Measurements from ENCODE around the gene C10orf90. TPM values are rescaled to one million over a fixed set of nuclear protein-coding genes. Genes with fewer than 3 reads are reported as not detected.
A peak's percentile ranks its signal among the peaks of the same experiment; 100 is the strongest.

Gene C10orf90
- total RNA-seq, 4 donors from 2014 or later: 0.06 TPM; not detected in 3

DNA sequence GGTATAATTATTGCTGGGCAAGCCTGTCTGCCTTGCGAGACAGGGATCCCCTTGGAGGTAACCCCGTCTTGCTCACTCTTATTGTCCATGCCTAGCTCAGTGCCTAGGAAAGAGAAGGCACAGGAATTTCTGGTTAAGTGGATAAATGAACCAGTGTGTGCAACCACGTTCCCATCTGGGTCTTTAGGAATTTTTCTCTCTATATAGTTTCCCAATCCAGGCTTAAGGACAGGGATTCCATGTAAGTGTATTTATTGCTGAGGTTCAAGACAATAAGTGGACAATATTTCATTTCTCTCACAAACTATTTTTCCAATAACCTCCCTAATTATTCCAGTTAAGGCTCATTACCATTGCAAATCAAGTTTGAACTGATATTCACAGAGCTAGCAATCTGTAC is 273.3 kb downstream of the C10orf90 start:
- WGBS: 89% methylated on average over 3 of the region's 3 CpGs
- H3K36me3 ChIP-seq: no peaks in the 10 kb centered on the region
- intact Hi-C loops (cut with DNase I): no loop called here
- TF ChIP-seq POLR2AphosphoS5 (IDR thresholded peaks at IDR 0.05): no peak
- no peak for TF ChIP-seq POLR2A (IDR thresholded peaks at IDR 0.05; ENCODE audit: low read depth)
- TF ChIP-seq EP300 (IDR thresholded peaks at IDR 0.05): no peak
- TF ChIP-seq, protein P1, sequence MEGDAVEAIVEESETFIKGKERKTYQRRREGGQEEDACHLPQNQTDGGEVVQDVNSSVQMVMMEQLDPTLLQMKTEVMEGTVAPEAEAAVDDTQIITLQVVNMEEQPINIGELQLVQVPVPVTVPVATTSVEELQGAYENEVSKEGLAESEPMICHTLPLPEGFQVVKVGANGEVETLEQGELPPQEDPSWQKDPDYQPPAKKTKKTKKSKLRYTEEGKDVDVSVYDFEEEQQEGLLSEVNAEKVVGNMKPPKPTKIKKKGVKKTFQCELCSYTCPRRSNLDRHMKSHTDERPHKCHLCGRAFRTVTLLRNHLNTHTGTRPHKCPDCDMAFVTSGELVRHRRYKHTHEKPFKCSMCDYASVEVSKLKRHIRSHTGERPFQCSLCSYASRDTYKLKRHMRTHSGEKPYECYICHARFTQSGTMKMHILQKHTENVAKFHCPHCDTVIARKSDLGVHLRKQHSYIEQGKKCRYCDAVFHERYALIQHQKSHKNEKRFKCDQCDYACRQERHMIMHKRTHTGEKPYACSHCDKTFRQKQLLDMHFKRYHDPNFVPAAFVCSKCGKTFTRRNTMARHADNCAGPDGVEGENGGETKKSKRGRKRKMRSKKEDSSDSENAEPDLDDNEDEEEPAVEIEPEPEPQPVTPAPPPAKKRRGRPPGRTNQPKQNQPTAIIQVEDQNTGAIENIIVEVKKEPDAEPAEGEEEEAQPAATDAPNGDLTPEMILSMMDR (IDR thresholded peaks at IDR 0.05): no peak
- peaks cover 0 to 5% (median 0%) of the 10 kb centered on the region in 4 donors for H3K27me3 ChIP-seq
- peaks cover 0 to 3% (median 0%) of the 10 kb centered on the region in 4 donors for H3K9me3 ChIP-seq
- H3K27ac ChIP-seq (replicated peaks in 1 of 4): no peak overlapping the region
- H3K4me1 ChIP-seq: no peaks in the 10 kb centered on the region
- no peak overlapping the region for H3K4me3 ChIP-seq
- no peak for DNase-seq (ENCODE audit: extremely low spot score)

DNA sequence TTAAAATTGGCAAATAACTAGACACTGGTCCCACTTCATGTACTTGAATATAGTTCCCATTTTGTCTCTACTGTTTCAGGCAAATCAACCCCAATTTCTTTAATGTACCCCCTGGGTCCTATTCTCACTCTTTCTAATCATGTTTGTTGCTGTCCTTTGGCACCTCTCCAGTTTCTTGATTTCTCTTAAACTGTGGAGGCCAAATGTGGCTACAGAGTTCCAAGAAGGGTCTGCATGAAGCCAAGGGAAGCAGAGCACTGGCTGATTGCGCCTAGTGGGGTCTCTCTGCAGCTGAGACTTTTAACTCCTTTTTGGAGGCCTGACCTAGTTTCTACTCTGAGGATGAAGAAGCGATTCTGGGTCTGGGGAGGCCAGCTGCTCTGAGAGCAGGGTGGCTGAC is 275.5 kb downstream of the C10orf90 start:
- peaks cover 0 to 3% (median 0%) of the 10 kb centered on the region in 4 donors for H3K9me3 ChIP-seq
- no peak for TF ChIP-seq EP300 (IDR thresholded peaks at IDR 0.05)
- TF ChIP-seq, protein P1 (IDR thresholded peaks at IDR 0.05): no peak
- no peak for TF ChIP-seq POLR2AphosphoS5 (IDR thresholded peaks at IDR 0.05)
- TF ChIP-seq POLR2A (IDR thresholded peaks at IDR 0.05; ENCODE audit: low read depth): no peak
- peaks cover 0 to 10% (median 0%) of the 10 kb centered on the region in 4 donors for H3K27me3 ChIP-seq
- intact Hi-C loops (cut with DNase I): no loop called here
- H3K4me1 ChIP-seq: peaks cover 0 to 7% (median 4%) of the 10 kb centered on the region in 4 donors
- 91% methylated on average over 2 of the region's 2 CpGs for WGBS
- no peaks in the 10 kb centered on the region for H3K36me3 ChIP-seq
- no peak overlapping the region for H3K4me3 ChIP-seq
- DNase-seq (ENCODE audit: extremely low spot score): no peak
- no peak overlapping the region for H3K27ac ChIP-seq (replicated peaks in 1 of 4)

DNA sequence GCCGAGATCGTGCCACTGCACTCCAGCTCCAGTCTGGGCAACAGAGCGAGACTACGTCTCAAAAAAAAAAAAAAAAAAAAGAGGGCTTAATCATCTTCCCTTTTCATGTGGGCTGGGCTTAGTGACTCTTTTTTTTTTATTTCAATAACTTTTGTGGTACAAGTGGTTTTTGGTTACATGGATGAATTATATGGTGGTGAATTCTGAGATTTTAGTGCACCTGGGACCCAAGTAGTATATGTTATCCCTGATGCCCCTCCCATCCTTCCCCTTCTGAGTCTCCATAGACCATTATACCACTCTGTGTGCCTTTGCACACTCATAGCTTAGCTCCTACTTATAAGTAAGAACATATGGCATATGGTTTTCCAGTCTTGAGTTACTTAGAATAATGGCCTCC is 277.4 kb downstream of the C10orf90 start:
- WGBS: 93% methylated on average over 4 of the region's 4 CpGs
- intact Hi-C loops (cut with DNase I): no loop called here

DNA sequence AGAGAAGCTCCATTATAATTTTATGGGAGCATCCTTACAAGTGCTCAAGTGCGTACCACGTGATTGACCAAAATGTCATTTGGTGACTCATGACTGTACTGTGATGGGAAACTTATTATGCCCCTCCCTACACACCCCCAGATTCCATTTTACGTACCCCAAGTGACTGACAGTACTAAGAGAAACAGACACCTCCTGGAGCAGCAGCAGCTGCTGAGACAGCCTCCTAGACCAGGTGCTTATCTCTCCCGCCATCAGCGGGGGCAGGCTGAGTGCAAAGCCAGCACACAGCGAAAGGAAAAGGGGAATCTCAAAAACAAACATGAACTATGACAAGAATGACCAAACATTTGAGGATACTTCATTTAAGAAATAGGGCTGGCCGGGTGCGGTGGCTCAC is 278.0 kb downstream of the C10orf90 start:
- WGBS: 64% methylated on average over 8 of the region's 8 CpGs
- intact Hi-C loops (cut with DNase I): no loop called here
- H3K4me1 ChIP-seq: peaks cover 2 to 21% (median 16%) of the 10 kb centered on the region in 4 donors
- no peak overlapping the region for H3K27ac ChIP-seq (replicated peaks in 1 of 4)
- peaks cover 0 to 3% (median 0%) of the 10 kb centered on the region in 4 donors for H3K9me3 ChIP-seq
- TF ChIP-seq, protein P1 (IDR thresholded peaks at IDR 0.05): no peak
- TF ChIP-seq POLR2AphosphoS5 (IDR thresholded peaks at IDR 0.05): no peak
- no peak for TF ChIP-seq EP300 (IDR thresholded peaks at IDR 0.05)
- TF ChIP-seq POLR2A (IDR thresholded peaks at IDR 0.05; ENCODE audit: low read depth): no peak
- DNase-seq (ENCODE audit: extremely low spot score): peak; percentile 14
- H3K36me3 ChIP-seq: no peaks in the 10 kb centered on the region
- no peak overlapping the region for H3K4me3 ChIP-seq
- H3K27me3 ChIP-seq: peaks cover 0 to 29% (median 1%) of the 10 kb centered on the region in 4 donors

More for the DNA sequence above, 277.4 kb downstream of the C10orf90 start:
- Histone ChIP-seq H3K27ac (replicated peaks in 1 of 4) (no peak overlapping the region), H3K36me3 (no peaks in the 10 kb centered on the region), H3K4me3 (no peak overlapping the region), H3K4me1 (peaks cover 0 to 15% (median 10%) of the 10 kb centered on the region in 4 donors), H3K9me3 (peaks cover 0 to 3% (median 0%) of the 10 kb centered on the region in 4 donors), H3K27me3 (peaks cover 0 to 25% (median 0%) of the 10 kb centered on the region in 4 donors)
- no peak for TF ChIP-seq POLR2A (IDR thresholded peaks at IDR 0.05; ENCODE audit: low read depth)
- TF ChIP-seq EP300 (IDR thresholded peaks at IDR 0.05): no peak
- no peak for TF ChIP-seq POLR2AphosphoS5 (IDR thresholded peaks at IDR 0.05)
- TF ChIP-seq, protein P1 (IDR thresholded peaks at IDR 0.05): no peak
- DNase-seq (ENCODE audit: extremely low spot score): peak; percentile 14

DNA sequence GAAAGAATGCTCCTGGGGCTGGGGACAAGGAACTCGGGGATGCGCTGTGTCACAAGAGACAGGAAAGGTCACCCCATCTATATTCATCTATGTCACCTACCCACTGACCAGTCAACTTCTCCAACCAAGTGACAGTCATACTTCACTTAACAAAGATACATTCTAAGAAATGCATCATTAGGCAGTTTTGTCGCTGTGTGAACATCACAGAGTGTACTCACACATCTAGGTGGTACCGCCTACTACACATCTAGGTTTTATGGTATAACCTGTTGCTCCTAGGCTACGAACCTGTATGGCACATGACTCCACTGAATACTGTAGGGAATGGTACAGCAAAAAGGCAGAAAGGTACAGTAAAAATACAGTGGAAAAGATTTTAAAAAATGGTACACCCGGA is 278.4 kb downstream of the C10orf90 start:
- Histone ChIP-seq H3K36me3 (no peaks in the 10 kb centered on the region), H3K9me3 (peaks cover 0 to 3% (median 0%) of the 10 kb centered on the region in 4 donors), H3K27ac (replicated peaks in 1 of 4) (peak overlapping the region in 1 of 4 donors; percentile 38), H3K4me3 (no peak overlapping the region), H3K4me1 (peaks cover 6 to 25% (median 20%) of the 10 kb centered on the region in 4 donors), H3K27me3 (peaks cover 0 to 33% (median 3%) of the 10 kb centered on the region in 4 donors)
- intact Hi-C loops (cut with DNase I): no loop called here
- no peak for TF ChIP-seq POLR2A (IDR thresholded peaks at IDR 0.05; ENCODE audit: low read depth)
- no peak for TF ChIP-seq POLR2AphosphoS5 (IDR thresholded peaks at IDR 0.05)
- TF ChIP-seq EP300 (IDR thresholded peaks at IDR 0.05): no peak
- TF ChIP-seq, protein P1 (IDR thresholded peaks at IDR 0.05): no peak
- WGBS: 88% methylated on average over 6 of the region's 6 CpGs
- peak; percentile 55 for DNase-seq (ENCODE audit: extremely low spot score)
